RWPE2 (cell line): ENCODE measurements around the gene ANK3.

Source experiments
- ATAC-seq: fragments of 200-7000 bp; cut with Tn5 transposase; 3 replicates; pipeline ENCODE4 v1.9.1; 2021; ENCODE audit warnings: low read depth
- DNase-seq: peaks from one replicate; pipeline ENCODE4 v3.0.0-alpha.2; 2020; ENCODE audit warnings: low spot score
- H3K27ac ChIP-seq: fragments of 450-650 bp; 2 replicates; pipeline ENCODE4 v1.5.1; 2017; ENCODE audit warnings: mild to moderate bottlenecking; ENCODE audit not compliant: poor library complexity, severe bottlenecking
- H3K27me3 ChIP-seq: fragments of 250-450 bp; sonication (Bioruptor Pico); 2 replicates; pipeline ENCODE4 v1.5.1; 2021; ENCODE audit warnings: mild to moderate bottlenecking, moderate library complexity; ENCODE audit not compliant: insufficient read depth, poor library complexity, severe bottlenecking
- H3K36me3 ChIP-seq: fragments of 250-450 bp; sonication (Bioruptor Pico); 2 replicates; pipeline ENCODE4 v1.5.1; 2020; ENCODE audit warnings: low read depth, mild to moderate bottlenecking, moderate library complexity
- H3K4me1 ChIP-seq: fragments of 250-450 bp; sonication (Bioruptor Pico); 2 replicates; pipeline ENCODE4 v1.5.1; 2021; ENCODE audit warnings: mild to moderate bottlenecking, moderate library complexity; ENCODE audit not compliant: insufficient read depth, poor library complexity, severe bottlenecking
- H3K4me3 ChIP-seq: fragments of 250-450 bp; sonication (Bioruptor Pico); 2 replicates; pipeline ENCODE4 v1.5.1; 2021; ENCODE audit warnings: mild to moderate bottlenecking, moderate library complexity; ENCODE audit not compliant: severe bottlenecking
- H3K9me3 ChIP-seq: fragments of 250-450 bp; sonication (Bioruptor Pico); 2 replicates; pipeline ENCODE4 v1.5.1; 2021; ENCODE audit warnings: mild to moderate bottlenecking, moderate library complexity; ENCODE audit not compliant: severe bottlenecking
- TF ChIP-seq, protein P1 (sequence below): fragments of 450-650 bp; IDR thresholded peaks from one replicate; pipeline ENCODE4 v1.5.1; 2017; ENCODE audit warnings: mild to moderate bottlenecking, moderate library complexity; ENCODE audit not compliant: poor library complexity, severe bottlenecking

ANK3 gene

GRCh38 chr10:60396766-60397165 is 7.1 kb upstream of the ANK3 start:
- Histone ChIP-seq H3K9me3 (no peaks in the 10 kb centered on the region), H3K27ac (no peak overlapping the region), H3K4me3 (no peak overlapping the region), H3K4me1 (peaks cover 16% of the 10 kb centered on the region), H3K27me3 (no peaks in the 10 kb centered on the region), H3K36me3 (no peaks in the 10 kb centered on the region)
- no peak for DNase-seq
- TF ChIP-seq, protein P1, sequence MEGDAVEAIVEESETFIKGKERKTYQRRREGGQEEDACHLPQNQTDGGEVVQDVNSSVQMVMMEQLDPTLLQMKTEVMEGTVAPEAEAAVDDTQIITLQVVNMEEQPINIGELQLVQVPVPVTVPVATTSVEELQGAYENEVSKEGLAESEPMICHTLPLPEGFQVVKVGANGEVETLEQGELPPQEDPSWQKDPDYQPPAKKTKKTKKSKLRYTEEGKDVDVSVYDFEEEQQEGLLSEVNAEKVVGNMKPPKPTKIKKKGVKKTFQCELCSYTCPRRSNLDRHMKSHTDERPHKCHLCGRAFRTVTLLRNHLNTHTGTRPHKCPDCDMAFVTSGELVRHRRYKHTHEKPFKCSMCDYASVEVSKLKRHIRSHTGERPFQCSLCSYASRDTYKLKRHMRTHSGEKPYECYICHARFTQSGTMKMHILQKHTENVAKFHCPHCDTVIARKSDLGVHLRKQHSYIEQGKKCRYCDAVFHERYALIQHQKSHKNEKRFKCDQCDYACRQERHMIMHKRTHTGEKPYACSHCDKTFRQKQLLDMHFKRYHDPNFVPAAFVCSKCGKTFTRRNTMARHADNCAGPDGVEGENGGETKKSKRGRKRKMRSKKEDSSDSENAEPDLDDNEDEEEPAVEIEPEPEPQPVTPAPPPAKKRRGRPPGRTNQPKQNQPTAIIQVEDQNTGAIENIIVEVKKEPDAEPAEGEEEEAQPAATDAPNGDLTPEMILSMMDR: no peak
- no peak for ATAC-seq

GRCh38 chr10:60395711-60396110 is 6.0 kb upstream of the ANK3 start:
- no peak for ATAC-seq
- TF ChIP-seq, protein P1: no peak
- DNase-seq: no peak
- no peaks in the 10 kb centered on the region for H3K36me3 ChIP-seq
- H3K9me3 ChIP-seq: no peaks in the 10 kb centered on the region
- H3K27ac ChIP-seq: no peak overlapping the region
- no peaks in the 10 kb centered on the region for H3K27me3 ChIP-seq
- H3K4me1 ChIP-seq: peaks cover 16% of the 10 kb centered on the region
- H3K4me3 ChIP-seq: no peak overlapping the region

GRCh38 chr10:60394446-60394845 is 4.8 kb upstream of the ANK3 start:
- no peak for ATAC-seq
- H3K4me1 ChIP-seq: peaks cover 11% of the 10 kb centered on the region
- H3K9me3 ChIP-seq: no peaks in the 10 kb centered on the region
- no peak for DNase-seq
- H3K36me3 ChIP-seq: no peaks in the 10 kb centered on the region
- TF ChIP-seq, protein P1: no peak
- H3K4me3 ChIP-seq: no peak overlapping the region
- no peak overlapping the region for H3K27ac ChIP-seq
- no peaks in the 10 kb centered on the region for H3K27me3 ChIP-seq

- H3K27ac ChIP-seq: no peak overlapping the region
- no peak overlapping the region for H3K4me3 ChIP-seq
- DNase-seq: no peak
- H3K4me1 ChIP-seq: peaks cover 5% of the 10 kb centered on the region
- no peaks in the 10 kb centered on the region for H3K9me3 ChIP-seq
- peak; percentile 70; the same call in 2 of the 3 replicates for ATAC-seq
- no peaks in the 10 kb centered on the region for H3K27me3 ChIP-seq
- H3K36me3 ChIP-seq: no peaks in the 10 kb centered on the region
- TF ChIP-seq, protein P1: no peak
Observed at GRCh38 chr10:60390224-60390626, 550 bp upstream of the ANK3 start.

DNA sequence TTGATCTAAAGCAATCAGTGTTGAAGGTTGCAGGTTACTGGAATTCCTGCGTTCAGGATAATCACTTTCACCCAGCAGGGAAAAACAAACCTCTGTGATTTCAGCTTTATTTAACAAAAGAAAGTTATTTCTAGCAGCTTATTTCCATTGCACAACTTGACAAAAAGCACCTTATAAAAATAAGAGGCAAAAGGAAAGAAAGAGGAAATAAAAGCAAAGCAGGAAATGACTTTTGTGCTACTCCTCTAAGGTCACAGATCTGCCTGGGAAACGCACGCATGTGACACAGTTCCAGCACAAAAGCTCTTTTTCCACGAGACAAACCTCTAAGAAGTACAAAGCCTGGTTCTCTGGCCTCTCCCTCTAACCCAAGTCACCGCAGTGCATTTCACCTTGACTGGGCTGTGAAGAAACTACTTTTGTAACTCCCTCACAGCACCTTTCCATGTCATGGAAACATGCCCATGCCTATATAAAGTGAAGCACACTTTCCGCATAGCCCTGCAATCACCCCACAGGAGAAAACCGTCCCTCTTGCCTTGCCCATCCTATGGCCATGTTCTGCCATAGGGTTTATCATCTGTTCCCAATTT is 870 bp downstream of the ANK3 start:
- H3K9me3 ChIP-seq: no peaks in the 10 kb centered on the region
- H3K36me3 ChIP-seq: no peaks in the 10 kb centered on the region
- peaks cover 19% of the 10 kb centered on the region for H3K4me1 ChIP-seq
- H3K27me3 ChIP-seq: no peaks in the 10 kb centered on the region
- no peak for ATAC-seq
- TF ChIP-seq, protein P1: no peak
- H3K4me3 ChIP-seq: no peak overlapping the region
- no peak overlapping the region for H3K27ac ChIP-seq
- no peak for DNase-seq
